Renal cortex interstitium (tissue), 11 donors: ENCODE data around the gene STUM. TPM values are rescaled to one million over a fixed set of nuclear protein-coding genes. Genes with fewer than 3 reads are reported as not detected.

Experiments used
- DNase-seq, 11 donors: peaks; one replicate each; pipeline ENCODE4 v3.0.0-alpha.2; 2013; ENCODE audit warnings: low read depth in 9 of 11, low spot score in 4 of 11; ENCODE audit errors: extremely low read depth in 1 of 11
- polyA plus RNA-seq, 3 donors: library from polyadenylated mRNA; unstranded; fragments of 120-200 nt; gene quantifications; one replicate each; pipeline ENCODE4 v1.2.1, GENCODE V29; 2013; ENCODE audit not compliant: insufficient read length in 3 of 3

STUM gene
- polyA plus RNA-seq, 3 donors, result 1.1 to 2.6 (median 1.5) TPM

GRCh38 chr1:226654668-226655055 is 106.1 kb downstream of the STUM start:
- DNase-seq, result no peak

- no peak for DNase-seq
Measured at GRCh38 chr1:226655251-226656163, 106.9 kb downstream of the STUM start.

- no peak for DNase-seq
Measured at GRCh38 chr1:226656201-226656600, 107.6 kb downstream of the STUM start.

GRCh38 chr1:226656601-226657277 is 108.2 kb downstream of the STUM start:
- no peak for DNase-seq

DNA sequence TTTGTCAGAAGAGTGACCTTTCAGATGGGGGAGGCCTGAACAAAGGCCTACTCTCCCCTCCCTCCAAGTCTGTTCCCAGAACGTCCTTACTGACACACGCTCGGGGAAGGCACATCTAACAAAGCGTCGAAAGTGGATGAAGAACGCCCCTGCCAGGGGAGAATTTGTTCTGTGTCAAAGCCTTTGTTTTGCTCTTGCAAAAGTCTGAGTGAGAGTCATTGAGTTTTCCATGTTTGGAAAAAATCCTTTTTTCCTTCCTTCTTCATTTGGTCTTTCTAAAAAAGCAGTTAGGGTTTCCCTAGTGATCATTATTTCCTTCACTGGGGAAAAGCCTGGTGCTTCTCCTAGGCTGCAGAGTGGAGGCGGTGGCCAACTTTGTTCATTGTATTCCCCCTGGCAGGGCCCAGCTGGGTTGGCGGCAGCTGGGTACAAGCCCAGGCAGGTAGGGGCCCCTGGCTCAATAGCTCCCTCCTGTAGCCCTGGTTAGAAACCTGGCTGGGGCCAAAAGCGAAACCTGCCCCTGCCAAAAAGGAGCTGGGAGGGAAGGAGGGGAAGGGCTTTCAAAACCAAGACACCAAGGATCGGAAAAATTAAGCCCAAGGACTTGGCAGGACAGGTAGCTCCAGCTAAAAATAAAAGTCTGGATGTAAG is 109.5 kb downstream of the STUM start:
- DNase-seq, result no peak

- DNase-seq, result no peak
Measured at GRCh38 chr1:226658546-226659125, 110.1 kb downstream of the STUM start.

Other genes starting within 250 kb of the STUM start
- 10 to 100 TPM in 2 of 3 donors, 1 to 10 TPM in 1; 9.2 to 11.7 (median 10.0) TPM for gene LIN9, start 239.6 kb upstream of the STUM start, polyA plus RNA-seq
- gene PARP1, start 140.7 kb upstream of the STUM start, polyA plus RNA-seq, result 100 to 1,000 TPM; 113 to 142 (median 130) TPM
- 10 to 100 TPM; 20.2 to 26.3 (median 26.3) TPM for gene ITPKB, start 190.5 kb downstream of the STUM start, polyA plus RNA-seq